ENCODE results near the gene TRMT13.

DNA sequence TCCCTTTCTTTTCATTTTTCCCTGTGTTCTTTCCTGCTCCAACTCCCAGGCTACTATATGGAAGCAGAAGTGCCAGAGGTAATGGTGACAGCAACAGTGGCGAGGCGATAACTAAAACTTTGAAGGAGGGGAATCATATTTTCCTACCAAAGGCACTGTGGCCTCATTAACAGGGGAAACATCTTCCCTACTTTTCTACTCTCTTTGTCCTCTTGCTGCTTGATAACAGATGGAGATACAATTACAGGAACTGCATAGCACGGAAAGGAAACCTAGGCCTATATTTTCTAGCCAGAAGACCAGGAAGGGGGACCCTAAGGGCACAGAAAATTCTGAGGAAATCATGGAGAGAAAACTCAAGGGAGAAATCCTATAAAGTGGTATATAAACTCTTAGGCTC is 42.5 kb upstream of the TRMT13 start:
- TF ChIP-seq USF2 (IDR thresholded peaks at IDR 0.05; ENCODE audit: low read depth, low read length) = no peak
- no peak for TF ChIP-seq USF2 (CRISPR knock-in tag; IDR thresholded peaks at IDR 0.05; ENCODE audit: borderline replicate concordance)
- TF ChIP-seq ZNF274 (CRISPR knock-in tag; IDR thresholded peaks at IDR 0.05) = no peak
- TF ChIP-seq ZBTB7A (CRISPR knock-in tag; IDR thresholded peaks at IDR 0.05) = no peak
- no peak for TF ChIP-seq POLR2A (IDR thresholded peaks at IDR 0.05; ENCODE audit: insufficient read depth in 1 of 2, low read depth in 2 of 2, low read length in 2 of 2)
- no peak for TF ChIP-seq ZNF740 (CRISPR knock-in tag; IDR thresholded peaks at IDR 0.05)
- TF ChIP-seq ZBTB8A (CRISPR knock-in tag; IDR thresholded peaks at IDR 0.05; ENCODE audit: borderline replicate concordance, low read depth) = no peak
- no peak for TF ChIP-seq CTCF (CRISPR knock-in tag; IDR thresholded peaks at IDR 0.05)

Measured in HepG2 (cell line).